Activated CD8-positive, alpha-beta T cell treated with anti-CD3 and anti-CD28 coated beads for 36 hours (primary cell): ENCODE results near the gene ABCG8. TPM values are rescaled to one million over a fixed set of nuclear protein-coding genes. Genes with fewer than 3 reads are reported as not detected.

ENCODE experiments used
- ATAC-seq: fragments of 200-7000 bp; cut with Tn5 transposase; one replicate; pipeline ENCODE4 v1.10.0; 2021; ENCODE audit warnings: mild to moderate bottlenecking, moderate library complexity
- CTCF ChIA-PET: fragments of 350-600 bp; sonication (Branson Sonifier 250); formaldehyde crosslinking; loops from one replicate; lab custom pipeline; 2021; ENCODE audit warnings: antibody characterized with exemption; lab: Charles Lee
- POLR2A ChIA-PET: fragments of 350-600 bp; sonication (Branson Sonifier 250); formaldehyde crosslinking; loops from one replicate; lab custom pipeline; 2021; ENCODE audit warnings: antibody characterized with exemption; lab: Charles Lee
- DNase-seq: peaks from one replicate; pipeline ENCODE4 v3.0.0-alpha.2; 2020
- H3K27ac Mint-ChIP-seq: one replicate; pipeline ENCODE4 v1.8.0; 2021; ENCODE audit warnings: mild to moderate bottlenecking, mixed read lengths
- H3K27me3 Mint-ChIP-seq: one replicate; pipeline ENCODE4 v1.8.0; 2021; ENCODE audit warnings: mixed read lengths
- H3K36me3 Mint-ChIP-seq: one replicate; pipeline ENCODE4 v1.8.0; 2021; ENCODE audit warnings: low read depth, mixed read lengths
- H3K4me1 Mint-ChIP-seq: one replicate; pipeline ENCODE4 v1.8.0; 2021; ENCODE audit warnings: low read depth, mixed read lengths
- H3K4me3 Mint-ChIP-seq: one replicate; pipeline ENCODE4 v1.8.0; 2021; ENCODE audit warnings: mild to moderate bottlenecking, moderate library complexity, mixed read lengths
- H3K9me3 Mint-ChIP-seq: one replicate; pipeline ENCODE4 v1.8.0; 2021; ENCODE audit warnings: mixed read lengths
- intact Hi-C: fragments of 100-400 bp; cut with micrococcal nuclease; formaldehyde crosslinking; loops from one replicate; pipeline ENCODE4 v1.10.0; 2022
- total RNA-seq, 2 experiments: library from RNA; stranded (reverse); gene quantifications; one replicate each; pipeline ENCODE4 v1.2.3, GENCODE V29; 2021
- TF ChIP-seq, protein P1 (sequence below): fragments of 200-600 bp; IDR thresholded peaks from one replicate; pipeline ENCODE4 v1.8.0; 2022; ENCODE audit warnings: antibody characterized with exemption, mild to moderate bottlenecking

ABCG8 gene
- total RNA-seq, result not detected

DNA sequence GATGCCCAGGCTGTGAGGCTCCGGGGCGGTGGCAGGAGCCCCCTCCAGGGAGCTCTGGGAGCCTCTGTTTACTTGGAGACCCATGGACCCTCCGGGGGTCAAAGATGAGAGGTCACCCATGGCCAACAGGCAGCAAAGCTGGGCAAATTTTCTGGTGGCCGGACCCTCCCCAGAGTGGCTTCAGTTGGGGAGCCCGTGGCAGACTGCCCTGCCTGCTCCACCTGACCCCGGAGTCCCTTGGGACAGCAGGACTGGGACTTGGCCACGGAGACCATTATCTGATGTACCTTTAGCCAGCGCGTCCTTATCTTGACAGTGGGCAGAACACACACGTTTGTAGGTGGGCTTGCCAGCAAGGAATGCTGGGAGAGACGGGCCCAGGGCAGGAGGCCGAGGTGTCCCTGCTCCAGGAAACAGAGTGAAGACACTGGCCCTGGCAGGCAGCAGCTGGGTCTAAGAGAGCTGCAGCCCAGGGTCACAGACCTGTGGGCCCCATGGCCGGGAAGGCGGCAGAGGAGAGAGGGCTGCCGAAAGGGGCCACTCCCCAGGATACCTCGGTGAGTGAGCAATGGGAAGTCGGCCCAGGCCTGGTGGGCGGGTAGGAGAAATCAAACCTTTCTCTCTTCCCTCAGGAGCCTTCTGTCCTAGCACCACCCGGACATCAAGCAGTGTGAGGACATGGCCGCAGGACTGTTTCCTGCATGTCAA is at the start of gene ABCG8, which contains the start of gene ABCG5:
Gene ABCG8 (plus strand): TSS at position 412 of the 708 bp plus-strand sequence. CDS start 83 bp downstream, at position 495.
Gene ABCG5 (minus strand): TSS at position 280 of the 708 bp plus-strand sequence. CDS start 160 bp downstream, at position 120.
- Mint-ChIP-seq H3K9me3 (no peaks in the 10 kb centered on the region), H3K4me1 (no peaks in the 10 kb centered on the region), H3K4me3 (no peak within 1 kb of the TSS), H3K36me3 (no peaks in the 10 kb centered on the region), H3K27me3 (no peaks in the 10 kb centered on the region), H3K27ac (no peak within 1 kb of the TSS)
- no peak for DNase-seq
- POLR2A ChIA-PET, result no interaction called here
- no peak for ATAC-seq
- intact Hi-C loops, result no loop called here
- CTCF ChIA-PET, result no interaction called here
- TF ChIP-seq, protein P1, sequence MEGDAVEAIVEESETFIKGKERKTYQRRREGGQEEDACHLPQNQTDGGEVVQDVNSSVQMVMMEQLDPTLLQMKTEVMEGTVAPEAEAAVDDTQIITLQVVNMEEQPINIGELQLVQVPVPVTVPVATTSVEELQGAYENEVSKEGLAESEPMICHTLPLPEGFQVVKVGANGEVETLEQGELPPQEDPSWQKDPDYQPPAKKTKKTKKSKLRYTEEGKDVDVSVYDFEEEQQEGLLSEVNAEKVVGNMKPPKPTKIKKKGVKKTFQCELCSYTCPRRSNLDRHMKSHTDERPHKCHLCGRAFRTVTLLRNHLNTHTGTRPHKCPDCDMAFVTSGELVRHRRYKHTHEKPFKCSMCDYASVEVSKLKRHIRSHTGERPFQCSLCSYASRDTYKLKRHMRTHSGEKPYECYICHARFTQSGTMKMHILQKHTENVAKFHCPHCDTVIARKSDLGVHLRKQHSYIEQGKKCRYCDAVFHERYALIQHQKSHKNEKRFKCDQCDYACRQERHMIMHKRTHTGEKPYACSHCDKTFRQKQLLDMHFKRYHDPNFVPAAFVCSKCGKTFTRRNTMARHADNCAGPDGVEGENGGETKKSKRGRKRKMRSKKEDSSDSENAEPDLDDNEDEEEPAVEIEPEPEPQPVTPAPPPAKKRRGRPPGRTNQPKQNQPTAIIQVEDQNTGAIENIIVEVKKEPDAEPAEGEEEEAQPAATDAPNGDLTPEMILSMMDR, result no peak

DNA sequence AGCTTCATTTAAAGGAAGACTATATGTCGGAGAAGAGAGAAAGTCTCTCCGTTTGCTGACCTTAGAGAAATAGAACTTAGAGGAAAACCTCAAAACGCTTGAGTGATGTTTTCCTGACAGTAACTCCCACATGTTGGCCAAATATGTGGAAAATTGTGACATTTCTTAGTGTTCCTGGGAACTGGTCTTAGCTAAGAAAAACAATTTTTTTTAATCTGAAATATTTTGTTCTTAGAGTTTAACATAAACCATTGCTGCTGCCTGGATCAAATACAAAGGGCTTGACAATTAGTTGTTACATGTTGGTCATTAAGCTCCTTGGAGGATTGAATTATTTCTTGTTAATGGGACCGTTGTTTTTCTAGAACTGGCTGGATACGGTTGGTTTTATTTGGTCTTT is 48.6 kb upstream of the ABCG8 start:
- Mint-ChIP-seq H3K27me3 (no peaks in the 10 kb centered on the region), H3K4me1 (peaks cover 20% of the 10 kb centered on the region), H3K4me3 (no peak overlapping the region), H3K9me3 (no peaks in the 10 kb centered on the region), H3K36me3 (peaks cover 1% of the 10 kb centered on the region), H3K27ac (no peak overlapping the region)
- ATAC-seq, result no peak
- no peak for DNase-seq
- POLR2A ChIA-PET, result no interaction called here
- CTCF ChIA-PET, result interaction anchor here (0.7 to 1.3 kb wide), 5 partner anchors 8 to 213 kb away, joined by 3 to 4 read pairs (median 3); no protein-coding TSS in a partner anchor
- intact Hi-C loops, result no loop called here
- TF ChIP-seq, protein P1, result no peak

DNA sequence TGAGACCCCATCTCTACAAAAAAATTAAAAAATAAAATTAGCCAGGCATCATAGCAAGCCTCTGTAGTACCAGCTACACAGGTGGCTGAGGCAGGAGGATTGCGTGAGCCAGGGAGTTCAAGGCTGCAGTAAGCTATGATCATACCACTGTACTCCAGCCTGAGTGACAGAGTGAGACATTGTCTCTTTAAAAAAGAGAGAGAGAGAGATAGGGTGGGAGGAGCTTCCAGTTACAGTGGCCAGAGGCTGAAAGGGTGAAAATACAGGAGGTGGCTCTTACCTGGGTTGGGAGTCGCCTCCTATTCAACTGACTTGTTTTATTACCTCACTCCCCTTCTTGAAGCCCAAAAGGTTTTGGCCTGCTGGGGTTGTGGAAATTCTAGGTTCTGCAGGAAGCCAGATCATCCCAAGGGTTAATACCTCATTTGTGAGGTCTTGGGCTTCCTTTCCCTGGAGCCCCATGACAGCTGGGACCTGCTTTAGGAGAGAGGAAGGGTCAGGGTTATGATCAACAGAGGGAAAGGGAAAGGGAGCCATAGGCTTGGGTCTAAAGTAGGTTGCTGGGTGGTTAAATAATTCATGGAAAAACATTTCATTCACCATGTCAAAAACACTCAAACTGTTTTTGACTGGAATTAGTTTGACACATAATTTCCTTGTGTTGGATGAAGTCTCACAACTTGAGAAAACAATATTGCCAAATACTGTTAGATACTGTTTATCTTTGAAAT is 47.6 kb upstream of the ABCG8 start:
- ATAC-seq (no peak), DNase-seq (no peak)
- TF ChIP-seq, protein P1, result no peak
- intact Hi-C loops, result no loop called here
- CTCF ChIA-PET, result interaction anchor here (0.6 kb wide), 1 partner anchor 58 kb away, joined by 3 read pairs; no protein-coding TSS in a partner anchor
- peaks cover 1% of the 10 kb centered on the region for H3K36me3 Mint-ChIP-seq
- no peak overlapping the region for H3K4me3 Mint-ChIP-seq
- POLR2A ChIA-PET, result no interaction called here
- H3K9me3 Mint-ChIP-seq, result no peaks in the 10 kb centered on the region
- H3K27ac Mint-ChIP-seq, result no peak overlapping the region
- no peaks in the 10 kb centered on the region for H3K27me3 Mint-ChIP-seq
- H3K4me1 Mint-ChIP-seq, result peaks cover 20% of the 10 kb centered on the region

DNA sequence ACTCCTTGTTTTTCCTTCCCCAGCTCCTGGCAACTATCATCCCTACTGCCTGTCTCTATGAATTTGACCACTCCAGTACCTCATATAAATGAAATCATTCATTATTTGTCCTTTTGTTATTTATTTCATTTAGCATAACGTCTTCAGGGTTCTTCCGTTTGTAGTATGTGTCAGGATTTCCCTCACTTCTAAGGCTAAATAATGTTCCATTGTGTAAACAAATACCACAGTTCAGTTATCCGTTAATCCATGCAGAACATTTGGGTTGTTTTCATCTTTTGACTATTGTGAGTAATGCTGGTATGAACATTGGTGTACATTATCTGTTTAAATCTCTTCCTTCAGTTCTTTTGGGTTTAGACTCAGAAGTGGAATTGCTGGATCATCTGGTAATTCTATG is 46.1 kb upstream of the ABCG8 start:
- ChIA-PET CTCF (interaction anchor here (0.8 kb wide), 1 partner anchor 462 kb away, joined by 3 read pairs; no protein-coding TSS in a partner anchor), POLR2A (interaction anchor here (0.5 kb wide), 1 partner anchor 64 kb away, joined by 3 read pairs; no protein-coding TSS in a partner anchor)
- Mint-ChIP-seq H3K27ac (no peak overlapping the region), H3K4me1 (peaks cover 15% of the 10 kb centered on the region), H3K27me3 (no peaks in the 10 kb centered on the region), H3K36me3 (peaks cover 1% of the 10 kb centered on the region), H3K9me3 (no peaks in the 10 kb centered on the region), H3K4me3 (no peak overlapping the region)
- intact Hi-C loops, result no loop called here
- DNase-seq (no peak), ATAC-seq (no peak)
- TF ChIP-seq, protein P1, result no peak
